GM19240 (cell line): ENCODE results near the gene WHAMM.
"Not testable (repeated sequence)": the region's sequence is repeated elsewhere in the genome, so short reads cannot be mapped to it uniquely, and the experiment has no call there.

Source experiments
- DNase-seq: peaks from one replicate; pipeline ENCODE4 v3.0.0; 2011; ENCODE audit warnings: low spot score; ENCODE audit not compliant: insufficient read length

WHAMM gene

DNA sequence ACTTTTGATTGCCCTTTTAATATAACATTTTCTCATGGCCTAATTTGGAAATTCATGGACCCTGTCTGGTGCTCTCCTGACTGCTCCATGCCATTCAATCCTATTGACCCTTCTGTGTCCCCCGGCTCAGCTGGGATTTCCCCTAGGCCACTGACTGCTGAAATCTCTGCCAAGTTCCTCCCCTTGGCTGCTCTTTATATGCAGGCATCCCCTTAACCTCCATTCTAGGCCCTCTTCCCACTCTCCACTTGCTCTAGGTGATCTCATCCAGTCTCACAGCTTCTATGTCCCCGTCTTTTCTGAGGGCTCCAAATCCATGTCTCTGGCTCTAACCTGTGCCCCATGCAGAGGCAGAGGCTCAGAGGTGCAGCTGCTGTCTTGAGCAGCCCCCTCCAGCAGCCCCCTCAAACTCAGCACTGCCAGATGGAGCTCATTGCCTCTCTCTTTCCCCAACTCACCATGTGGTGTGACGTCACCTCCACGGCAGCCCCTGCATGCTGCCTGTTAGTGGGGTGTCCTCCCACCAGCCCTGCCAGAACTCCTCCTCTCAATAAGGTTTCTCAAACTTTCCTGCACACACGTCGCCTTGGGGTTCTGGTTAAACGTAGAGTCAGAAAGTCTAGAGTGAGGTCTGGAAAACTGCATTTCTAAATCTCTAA lies 10.1 kb upstream of the WHAMM start:
- DNase-seq = no peak

DNA sequence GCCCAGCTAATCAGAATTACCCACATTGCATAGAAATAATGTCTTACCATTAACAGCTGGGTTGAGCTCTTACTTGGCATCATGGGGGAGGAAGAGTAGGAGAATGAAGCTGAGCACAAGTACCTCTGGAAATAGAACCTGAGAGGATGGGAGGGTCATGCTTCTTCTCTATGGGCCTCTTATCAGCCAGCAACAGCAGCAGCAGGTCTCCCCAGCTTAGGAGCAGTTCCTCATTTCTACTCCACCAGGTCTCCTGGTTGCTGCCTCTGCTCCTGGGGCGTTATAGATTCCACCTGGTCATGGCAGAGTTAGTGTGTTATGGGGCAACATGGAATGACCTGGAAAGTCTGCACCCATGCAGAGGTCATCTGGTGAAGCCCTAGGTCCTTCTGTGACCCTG lies 6.9 kb upstream of the WHAMM start:
- DNase-seq = no peak

DNA sequence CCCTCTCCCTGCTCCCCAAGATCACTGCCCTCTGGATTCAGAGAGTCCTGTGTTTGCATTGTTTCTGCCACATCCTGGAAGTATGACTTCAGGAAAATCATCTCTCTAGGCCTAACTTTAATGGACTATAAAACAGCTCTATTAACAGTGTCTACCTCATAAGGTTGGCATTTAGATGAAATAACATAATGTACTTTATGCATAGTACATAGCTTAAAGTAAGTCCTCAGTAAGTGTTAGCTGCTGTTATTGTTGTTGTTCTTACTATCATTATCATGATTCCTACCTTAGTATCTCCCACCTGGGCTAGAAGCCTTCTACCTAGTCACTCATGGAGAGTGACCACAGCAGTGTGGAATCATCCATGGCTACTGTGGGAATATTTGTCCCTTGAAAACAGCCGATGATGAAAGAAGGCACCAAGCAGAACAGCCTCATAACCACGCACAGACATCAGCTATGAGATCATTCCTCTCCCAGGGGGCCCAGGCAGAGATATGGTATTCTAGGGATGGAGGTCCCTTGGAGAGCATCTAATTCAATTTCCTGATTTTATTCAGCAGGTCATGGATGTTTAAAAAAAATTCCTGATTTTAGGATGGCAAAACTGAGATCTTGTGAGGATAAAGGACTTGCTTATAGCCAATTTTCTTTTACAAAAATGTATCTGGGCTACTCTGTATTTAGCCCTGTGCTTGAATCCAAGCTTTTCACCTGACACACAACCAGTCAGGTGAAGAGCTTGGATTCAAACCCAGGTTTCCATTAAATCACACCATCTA lies 5.4 kb upstream of the WHAMM start:
- no peak for DNase-seq

DNA sequence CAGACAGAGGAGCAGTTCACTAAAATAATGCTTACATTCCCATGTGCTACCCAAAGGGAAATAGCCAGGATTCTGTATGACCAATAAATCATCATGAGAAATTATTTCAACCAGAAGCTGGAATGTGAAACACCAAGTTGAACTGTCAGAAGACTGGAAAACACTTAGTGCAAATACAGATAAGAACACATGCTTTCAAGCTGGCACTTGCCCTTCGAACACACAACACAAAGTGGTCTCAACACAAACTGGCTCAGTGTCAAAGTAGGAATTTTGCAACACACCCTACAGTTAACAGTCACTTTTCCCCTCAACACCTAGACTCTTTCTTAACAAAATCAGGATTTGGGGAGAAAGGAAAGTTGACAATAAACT lies 4.9 kb upstream of the WHAMM start:
- no peak for DNase-seq

DNA sequence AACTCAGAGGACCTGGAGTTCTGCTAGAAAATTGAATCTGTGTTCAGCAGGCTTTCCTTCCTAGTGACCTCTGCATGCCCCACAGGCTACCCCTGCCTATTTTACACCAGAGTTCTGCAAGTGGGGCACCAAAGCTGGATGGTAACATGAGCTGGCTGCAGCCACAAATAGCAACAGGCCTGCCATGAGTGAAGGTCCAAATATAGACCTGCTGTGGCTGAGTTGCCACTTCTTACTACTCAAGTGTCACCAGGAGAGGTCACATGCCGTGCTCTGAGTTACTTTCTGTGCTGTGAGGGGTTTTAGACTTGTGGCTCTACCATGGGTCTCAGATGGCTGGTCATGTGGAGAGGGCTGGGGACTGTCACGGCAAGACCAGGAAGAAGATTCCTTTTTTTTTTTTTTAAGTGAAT lies 3.4 kb upstream of the WHAMM start, which contains the start of gene FSD2:
TSS of gene FSD2 (minus strand) at position 76 of the 413 bp plus-strand sequence. CDS start 18,679 bp downstream, outside the sequence.
- DNase-seq = peak; percentile 32

DNA sequence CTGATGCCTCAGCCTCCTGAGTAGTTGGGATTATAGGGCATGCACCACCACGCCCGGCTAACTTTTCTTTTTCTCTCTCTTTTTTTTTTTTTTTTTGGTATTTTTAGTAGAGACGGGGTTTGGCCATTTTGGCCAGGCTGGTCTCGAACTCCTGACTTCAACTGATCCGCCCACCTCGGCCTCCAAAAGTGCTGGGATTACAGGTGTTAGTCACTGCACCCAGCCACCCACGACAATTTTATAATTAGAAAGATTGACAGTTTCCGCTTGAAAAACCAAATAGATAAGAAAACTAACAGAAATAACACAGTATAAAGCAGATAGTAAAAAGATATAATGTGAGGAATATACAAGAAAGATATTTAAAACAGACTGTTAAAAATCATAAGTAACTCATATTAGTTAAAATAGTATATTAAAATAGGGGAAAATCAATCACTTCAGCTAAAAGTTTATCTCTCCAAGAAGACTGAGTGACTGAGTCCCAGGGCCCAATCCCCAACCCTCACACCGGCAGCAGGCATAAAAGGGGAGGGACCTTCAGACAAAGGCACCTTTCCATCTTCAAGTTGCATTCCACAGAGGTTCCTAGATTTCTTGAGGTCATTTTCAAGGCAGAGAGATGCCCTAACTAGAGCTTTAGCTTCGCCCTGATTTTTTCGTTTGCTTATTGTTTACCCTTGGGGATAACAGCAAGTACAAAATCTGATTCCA lies 1.4 kb upstream of the WHAMM start:
- no peak for DNase-seq

DNA sequence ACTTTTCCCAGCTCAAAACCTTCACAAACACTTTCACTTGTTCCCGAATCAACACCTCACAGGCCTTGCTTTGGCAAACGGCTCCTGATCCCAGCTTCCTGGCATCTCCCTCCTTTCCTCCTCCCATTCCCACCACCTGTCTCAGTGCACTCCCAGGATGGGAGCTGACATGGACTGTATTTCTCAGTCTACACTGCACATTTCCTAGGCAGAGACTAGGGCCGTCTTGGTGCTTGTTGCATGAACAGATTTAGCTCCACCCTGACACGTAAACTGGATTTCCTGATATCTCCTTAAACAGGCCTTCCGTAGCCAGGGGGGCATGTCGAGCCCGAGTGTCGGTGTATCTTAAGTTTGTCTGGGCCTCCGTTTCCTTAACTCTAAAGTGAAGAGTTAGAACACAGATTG lies 790 bp upstream of the WHAMM start:
- no peak for DNase-seq

DNA sequence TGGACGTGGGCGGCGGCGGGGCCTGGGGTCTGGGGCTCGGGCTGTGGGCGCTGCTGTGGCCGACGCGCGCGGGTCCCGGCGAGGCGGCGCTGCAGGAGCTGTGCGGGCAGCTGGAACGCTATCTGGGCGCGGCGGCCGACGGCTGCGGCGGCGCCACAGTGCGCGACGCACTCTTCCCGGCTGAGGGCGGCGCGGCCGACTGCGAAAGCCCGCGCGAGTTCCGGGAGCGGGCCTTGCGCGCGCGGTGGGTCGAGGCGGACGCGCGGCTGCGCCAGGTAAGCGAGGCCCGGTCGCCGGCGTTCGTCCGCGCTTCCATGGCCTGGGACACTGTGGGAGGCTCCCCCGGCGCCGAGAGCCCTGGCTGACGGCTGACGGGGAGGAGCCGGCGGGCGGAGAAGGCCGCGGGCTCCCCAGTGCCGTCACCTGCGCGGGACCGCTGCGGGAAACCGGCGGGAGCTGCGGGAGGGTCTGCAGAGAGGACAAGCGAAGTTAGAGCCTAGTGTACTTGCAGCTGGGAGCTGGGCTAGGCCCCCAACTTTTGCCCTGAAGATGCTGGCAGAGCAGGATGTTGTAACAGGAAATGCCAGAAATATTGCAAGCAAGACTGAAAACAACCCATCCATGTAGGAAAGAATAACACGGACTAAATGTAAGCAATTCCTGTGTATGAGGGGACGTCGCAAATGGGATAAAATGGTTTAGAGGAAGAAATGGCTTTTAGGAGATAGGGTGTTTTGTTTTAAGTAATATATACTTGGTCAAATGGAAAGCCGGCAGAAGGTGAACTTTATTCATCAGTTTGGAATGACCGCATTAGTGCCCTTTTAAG lies 847 bp downstream of the WHAMM start:
- no peak for DNase-seq

DNA sequence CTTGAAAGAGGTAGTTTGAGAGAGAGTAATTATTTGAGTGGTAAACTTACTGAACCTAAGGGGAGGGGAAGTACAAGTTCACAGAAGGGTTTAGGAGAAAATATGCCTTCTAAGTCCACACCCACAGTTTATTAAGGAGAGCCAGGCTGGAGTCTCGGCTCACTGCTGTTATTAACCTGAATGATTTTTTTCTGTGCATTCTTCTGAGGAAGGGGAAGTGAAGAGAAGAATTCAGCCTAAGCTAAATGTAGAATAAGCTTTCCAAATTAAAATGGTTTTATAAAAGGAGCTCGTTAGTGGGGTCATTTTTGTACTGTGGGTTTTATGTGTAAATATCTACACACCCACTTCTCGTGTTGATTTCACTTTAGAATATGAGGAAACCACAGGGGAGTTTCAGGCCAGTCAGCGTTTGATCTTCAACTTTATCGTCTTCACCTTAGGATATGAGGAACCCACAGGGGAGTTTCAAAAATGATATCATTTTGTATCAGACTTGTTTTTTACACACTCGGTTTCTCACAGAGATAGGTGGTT lies 1.5 kb downstream of the WHAMM start:
- DNase-seq = no peak

DNA sequence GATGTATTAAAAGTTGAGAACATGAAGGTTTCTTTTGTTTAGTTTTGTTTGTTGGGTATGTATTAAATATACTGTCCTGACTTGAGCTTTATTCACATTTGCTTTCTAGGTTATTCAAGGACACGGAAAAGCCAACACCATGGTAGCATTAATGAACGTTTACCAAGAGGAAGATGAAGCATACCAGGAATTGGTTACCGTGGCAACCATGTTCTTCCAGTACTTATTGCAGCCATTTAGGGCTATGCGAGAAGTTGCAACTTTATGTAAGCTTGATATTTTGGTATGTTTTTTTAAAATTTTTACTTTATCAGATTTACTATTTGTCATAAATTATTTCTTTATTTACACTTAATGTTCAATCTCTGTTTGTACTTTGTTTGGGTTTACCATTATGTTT lies 3.6 kb downstream of the WHAMM start:
- no peak for DNase-seq

DNA sequence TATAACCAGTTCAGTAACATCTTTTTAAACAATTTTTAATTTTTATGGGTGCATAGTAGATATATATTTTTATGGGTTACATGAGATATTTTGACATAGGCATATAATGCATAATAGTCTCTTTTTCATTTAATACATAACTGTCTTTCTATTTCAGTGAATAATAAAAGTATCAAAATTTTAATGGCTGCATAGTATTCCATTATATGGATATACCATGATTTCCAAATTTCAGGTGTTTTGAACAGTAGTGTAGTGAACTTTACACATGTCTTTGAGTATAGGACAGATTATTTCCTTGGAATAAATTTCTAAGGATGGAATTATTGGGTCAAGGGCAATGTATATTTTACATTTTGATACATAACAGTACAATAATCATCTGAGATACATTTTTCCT lies 10.7 kb downstream of the WHAMM start:
- DNase-seq = no peak

DNA sequence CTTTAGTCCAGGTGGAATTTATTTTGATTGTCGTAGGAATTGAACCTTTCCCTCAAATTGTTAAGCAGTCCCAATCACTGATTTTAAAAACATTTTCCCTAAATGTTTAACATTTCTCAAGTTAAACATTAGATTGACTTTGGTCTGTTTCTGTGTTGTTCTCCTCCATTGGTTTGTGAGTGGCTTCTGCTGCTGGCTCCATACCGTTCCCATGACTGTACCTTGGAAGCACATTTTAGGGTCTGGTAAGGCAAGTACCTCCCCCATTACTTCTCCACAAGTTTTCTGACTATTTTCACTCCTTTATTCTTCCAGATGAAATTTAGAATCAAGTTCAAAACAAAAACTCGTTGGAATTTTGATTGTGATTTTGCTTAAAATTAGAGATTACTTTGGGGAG lies 12.0 kb downstream of the WHAMM start:
- DNase-seq = not testable (repeated sequence)

DNA sequence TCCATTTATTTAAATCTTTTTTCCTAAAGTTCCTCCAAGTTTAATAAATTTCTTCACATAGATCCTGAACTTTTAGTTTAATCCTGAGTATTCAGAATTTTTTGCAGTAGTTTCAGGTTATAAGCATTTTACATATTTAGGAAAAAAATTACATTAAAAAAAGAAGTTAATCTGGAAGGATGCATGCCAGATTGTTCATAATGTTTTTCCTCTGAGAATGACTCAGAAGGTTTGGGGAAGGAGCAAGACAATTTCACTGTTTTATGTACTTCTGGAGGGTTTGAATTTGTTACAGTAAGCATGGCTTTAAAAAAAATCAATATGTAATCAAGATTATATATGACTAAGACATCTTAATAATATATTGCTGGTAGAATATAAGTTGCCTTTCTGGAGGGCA lies 12.4 kb downstream of the WHAMM start:
- not testable (repeated sequence) for DNase-seq

DNA sequence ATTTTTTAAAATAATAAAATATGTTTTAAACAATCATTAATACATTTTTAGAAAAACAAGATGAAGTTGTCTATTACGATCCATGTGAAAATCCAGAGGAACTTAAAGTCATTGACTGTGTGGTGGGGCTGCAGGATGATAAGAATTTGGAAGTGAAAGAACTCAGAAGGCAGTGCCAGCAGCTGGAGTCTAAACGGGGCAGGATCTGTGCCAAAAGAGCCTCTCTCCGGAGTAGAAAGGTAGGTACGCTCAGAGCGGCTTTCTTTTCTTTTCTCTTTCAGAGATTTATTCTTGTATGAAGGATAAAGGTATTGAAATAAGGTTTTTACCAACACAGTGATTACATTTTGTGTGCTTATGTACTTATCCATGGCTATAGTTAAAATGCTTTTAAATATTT lies 13.6 kb downstream of the WHAMM start:
- DNase-seq = no peak

DNA sequence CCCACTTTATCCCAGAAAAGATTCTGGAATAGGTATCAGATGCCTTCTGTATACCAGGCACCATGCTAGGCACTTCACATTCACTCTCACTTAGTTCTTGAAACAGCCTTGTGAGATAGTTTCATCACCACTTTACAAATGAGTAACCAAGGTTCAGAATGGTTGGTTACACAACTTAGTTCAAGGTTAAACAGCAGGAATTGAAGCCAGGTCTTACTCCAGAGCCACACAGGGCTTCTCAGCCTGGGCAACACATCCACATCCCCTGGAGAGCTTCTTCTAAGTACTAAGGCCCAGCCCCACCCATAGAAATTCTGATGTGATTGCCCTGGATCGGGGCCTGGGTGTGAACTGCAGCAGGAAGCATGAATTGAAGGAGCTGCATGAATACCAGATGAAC lies 18.6 kb downstream of the WHAMM start:
- no peak for DNase-seq

DNA sequence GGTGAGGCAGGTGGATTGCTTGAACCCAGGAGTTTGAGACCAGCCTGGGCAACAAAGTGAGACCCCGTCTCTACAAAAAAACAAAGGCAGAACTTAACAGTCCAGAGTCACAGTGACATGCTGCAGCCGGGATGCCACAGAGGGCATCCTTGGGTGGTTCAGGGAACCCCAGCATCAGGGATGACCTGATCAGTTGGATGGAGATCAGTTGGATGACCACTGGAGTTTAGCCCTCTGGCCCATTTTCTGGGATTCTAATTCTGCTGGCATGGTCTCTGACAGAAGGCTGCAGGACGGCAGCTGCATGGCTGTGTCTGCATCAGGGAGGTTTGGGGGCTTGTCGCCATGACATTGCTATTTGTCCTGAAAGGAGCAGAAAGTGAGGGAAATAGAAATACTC lies 19.8 kb downstream of the WHAMM start:
- no peak for DNase-seq

DNA sequence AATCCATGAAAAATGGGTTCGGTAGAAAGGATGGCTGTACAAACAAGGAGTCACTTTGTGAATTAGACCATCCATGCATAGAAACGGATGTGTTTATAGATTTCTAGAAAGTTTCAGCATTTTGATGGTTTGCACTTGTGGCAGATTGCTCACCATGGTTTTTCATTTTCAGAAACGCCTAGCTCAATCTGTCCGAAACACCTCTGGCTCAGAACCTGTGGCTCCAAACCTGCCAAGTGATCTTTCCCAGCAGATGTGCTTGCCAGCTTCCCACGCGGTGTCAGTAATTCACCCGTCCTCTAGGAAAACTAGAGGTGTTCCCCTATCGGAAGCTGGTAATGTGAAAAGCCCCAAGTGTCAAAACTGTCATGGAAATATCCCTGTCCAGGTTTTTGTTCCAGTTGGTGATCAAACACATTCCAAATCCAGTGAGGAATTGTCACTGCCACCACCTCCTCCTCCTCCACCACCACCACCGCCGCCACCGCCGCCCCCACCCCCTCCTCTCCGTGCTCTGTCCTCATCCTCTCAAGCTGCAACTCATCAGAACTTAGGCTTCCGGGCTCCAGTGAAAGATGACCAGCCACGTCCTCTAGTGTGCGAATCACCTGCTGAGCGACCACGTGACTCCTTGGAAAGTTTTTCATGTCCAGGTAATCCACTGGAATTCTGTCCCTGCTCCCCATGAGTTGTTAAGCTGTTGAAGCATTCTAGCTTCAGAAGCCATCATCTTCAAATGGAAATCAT lies 21.2 kb downstream of the WHAMM start:
- no peak for DNase-seq

DNA sequence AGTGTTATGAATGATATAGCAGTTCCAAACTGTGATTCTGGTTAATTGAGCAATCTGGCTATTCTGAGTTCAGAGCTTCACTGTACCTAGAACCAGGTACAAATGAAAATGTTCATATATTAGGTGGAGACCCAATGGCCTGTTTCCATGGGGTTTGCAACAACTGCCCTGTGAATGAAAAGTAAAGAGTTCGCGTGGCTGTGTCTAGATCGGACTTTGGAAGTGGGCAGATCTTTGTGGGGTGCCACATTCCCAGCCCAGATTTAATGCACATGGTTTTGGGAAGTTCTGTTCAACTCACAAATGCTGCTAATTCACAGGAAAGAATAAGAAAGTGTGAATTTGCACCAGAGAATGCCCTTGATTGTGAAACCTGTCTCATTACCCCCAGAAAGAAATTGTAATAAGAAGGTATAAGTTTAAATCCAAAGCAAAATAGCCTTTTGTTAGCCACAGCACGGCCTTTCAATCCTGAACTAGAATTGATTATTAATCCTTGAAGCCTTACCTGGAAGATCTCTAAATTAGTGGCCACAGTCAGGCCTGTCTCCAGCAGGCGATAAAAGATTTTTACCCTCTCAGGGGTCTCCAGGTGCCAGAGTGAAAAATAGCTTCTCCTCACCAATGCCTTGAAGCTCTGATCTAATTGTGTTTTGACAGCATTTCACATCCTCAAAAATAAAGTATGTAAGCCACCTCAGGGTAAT lies 22.6 kb downstream of the WHAMM start:
- DNase-seq = no peak

DNA sequence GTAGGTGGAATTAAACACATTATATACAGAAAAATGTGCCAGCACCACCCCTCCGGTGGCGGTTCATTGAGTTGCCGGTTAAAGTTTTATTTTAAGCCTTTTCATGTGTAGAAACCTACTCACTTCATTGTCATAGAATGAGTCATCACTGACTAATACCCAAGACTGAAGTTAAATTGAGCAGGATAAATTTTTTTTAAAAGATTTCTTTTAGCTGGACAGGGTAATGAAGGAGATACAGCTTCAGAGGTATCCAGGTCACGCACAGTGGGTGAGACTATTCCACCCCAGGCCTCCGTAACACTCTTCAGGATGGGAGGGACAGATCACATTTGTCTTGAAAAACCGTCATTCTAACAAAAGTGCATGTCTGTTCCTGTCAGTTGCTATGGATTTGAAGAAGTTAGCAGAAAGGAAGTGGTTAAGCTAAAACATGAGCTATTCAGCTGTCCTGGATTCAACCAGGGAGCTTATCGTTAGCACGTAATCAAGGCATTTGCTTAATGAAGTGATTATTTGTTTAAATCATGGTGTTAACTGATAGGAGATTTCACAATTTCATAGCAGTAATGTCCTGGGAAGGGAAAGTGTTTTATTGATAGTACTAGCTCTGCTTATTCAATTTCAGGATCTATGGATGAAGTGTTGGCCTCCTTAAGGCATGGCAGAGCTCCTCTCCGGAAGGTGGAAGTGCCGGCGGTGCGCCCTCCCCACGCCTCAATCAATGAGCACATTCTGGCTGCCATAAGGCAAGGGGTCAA lies 23.4 kb downstream of the WHAMM start:
- DNase-seq = no peak
